Memory B cell (primary cell): ENCODE data around the gene PRKAG2.

ENCODE experiments used
- ATAC-seq: fragments of 150-1000 bp; cut with Tn5 transposase; 2 replicates; pipeline ENCODE4 v1.10.0; 2021; ENCODE audit warnings: low read depth, mild to moderate bottlenecking, moderate library complexity
- DNase-seq, 2 donors: peaks; one replicate each; pipeline ENCODE4 v3.0.0; 2022; ENCODE audit warnings: low spot score in 2 of 2
- H3K27ac Mint-ChIP-seq: one replicate; pipeline ENCODE4 v1.8.0; 2022; ENCODE audit warnings: mild to moderate bottlenecking, moderate library complexity, mixed read lengths
- H3K27me3 Mint-ChIP-seq: one replicate; pipeline ENCODE4 v1.8.0; 2022; ENCODE audit warnings: mixed read lengths
- H3K36me3 Mint-ChIP-seq: one replicate; pipeline ENCODE4 v1.8.0; 2022; ENCODE audit warnings: mild to moderate bottlenecking, mixed read lengths
- H3K4me1 Mint-ChIP-seq: one replicate; pipeline ENCODE4 v1.8.0; 2022; ENCODE audit warnings: mixed read lengths
- H3K4me3 Mint-ChIP-seq: one replicate; pipeline ENCODE4 v1.8.0; 2022; ENCODE audit warnings: mild to moderate bottlenecking, moderate library complexity, mixed read lengths
- H3K9me3 Mint-ChIP-seq: one replicate; pipeline ENCODE4 v1.8.0; 2022; ENCODE audit warnings: mixed read lengths

PRKAG2 gene

GRCh38 chr7:151817981-151818673, 58.8 kb downstream of the PRKAG2 start:
- no peak for DNase-seq
- no peaks in the 10 kb centered on the region for H3K27me3 Mint-ChIP-seq
- ATAC-seq: no peak
- peaks cover 20% of the 10 kb centered on the region for H3K4me1 Mint-ChIP-seq
- no peak overlapping the region for H3K27ac Mint-ChIP-seq
- no peaks in the 10 kb centered on the region for H3K9me3 Mint-ChIP-seq
- H3K36me3 Mint-ChIP-seq: peaks cover 5% of the 10 kb centered on the region
- no peak overlapping the region for H3K4me3 Mint-ChIP-seq

- Mint-ChIP-seq H3K27me3 (no peaks in the 10 kb centered on the region), H3K4me1 (peaks cover 20% of the 10 kb centered on the region), H3K36me3 (peaks cover 5% of the 10 kb centered on the region), H3K27ac (peak overlapping the region; percentile 11), H3K4me3 (no peak overlapping the region), H3K9me3 (no peaks in the 10 kb centered on the region)
- ATAC-seq (no peak), DNase-seq (no peak)
These were observed 59.6 kb downstream of the PRKAG2 start for GRCh38 chr7:151817315-151817690.

GRCh38 chr7:151816562-151817314, 60.2 kb downstream of the PRKAG2 start:
- H3K27me3 Mint-ChIP-seq: no peaks in the 10 kb centered on the region
- H3K9me3 Mint-ChIP-seq: no peaks in the 10 kb centered on the region
- ATAC-seq (no peak), DNase-seq (no peak)
- no peak overlapping the region for H3K4me3 Mint-ChIP-seq
- no peak overlapping the region for H3K27ac Mint-ChIP-seq
- peaks cover 7% of the 10 kb centered on the region for H3K36me3 Mint-ChIP-seq
- H3K4me1 Mint-ChIP-seq: peaks cover 19% of the 10 kb centered on the region

- Mint-ChIP-seq H3K36me3 (peaks cover 4% of the 10 kb centered on the region), H3K4me1 (peaks cover 16% of the 10 kb centered on the region), H3K9me3 (no peaks in the 10 kb centered on the region), H3K4me3 (no peak overlapping the region), H3K27ac (no peak overlapping the region), H3K27me3 (no peaks in the 10 kb centered on the region)
- ATAC-seq: no peak
- no peak for DNase-seq
These were observed 61.5 kb downstream of the PRKAG2 start for GRCh38 chr7:151815419-151815818.

GRCh38 chr7:151814400-151815009, 62.4 kb downstream of the PRKAG2 start:
- DNase-seq (no peak), ATAC-seq (no peak)
- Mint-ChIP-seq H3K27me3 (no peaks in the 10 kb centered on the region), H3K27ac (peak overlapping the region; percentile 38), H3K4me1 (peaks cover 21% of the 10 kb centered on the region), H3K4me3 (no peak overlapping the region), H3K36me3 (peaks cover 4% of the 10 kb centered on the region), H3K9me3 (no peaks in the 10 kb centered on the region)

GRCh38 chr7:151813997-151814396, 62.9 kb downstream of the PRKAG2 start:
- H3K9me3 Mint-ChIP-seq: no peaks in the 10 kb centered on the region
- H3K27ac Mint-ChIP-seq: peak overlapping the region; percentile 38
- no peak for ATAC-seq

GRCh38 chr7:151813445-151813844, 63.5 kb downstream of the PRKAG2 start:
- Mint-ChIP-seq H3K4me3 (no peak overlapping the region), H3K27me3 (no peaks in the 10 kb centered on the region), H3K4me1 (peaks cover 21% of the 10 kb centered on the region), H3K9me3 (no peaks in the 10 kb centered on the region), H3K27ac (no peak overlapping the region), H3K36me3 (peaks cover 5% of the 10 kb centered on the region)
- DNase-seq: no peak
- no peak for ATAC-seq

More at GRCh38 chr7:151813997-151814396, 62.9 kb downstream of the PRKAG2 start:
- DNase-seq: no peak
- peaks cover 21% of the 10 kb centered on the region for H3K4me1 Mint-ChIP-seq
- peaks cover 5% of the 10 kb centered on the region for H3K36me3 Mint-ChIP-seq
- no peaks in the 10 kb centered on the region for H3K27me3 Mint-ChIP-seq
- H3K4me3 Mint-ChIP-seq: no peak overlapping the region

GRCh38 chr7:151812967-151813366, 63.9 kb downstream of the PRKAG2 start:
- ATAC-seq (no peak), DNase-seq (no peak)
- no peak overlapping the region for H3K27ac Mint-ChIP-seq
- no peak overlapping the region for H3K4me3 Mint-ChIP-seq
- H3K27me3 Mint-ChIP-seq: no peaks in the 10 kb centered on the region
- H3K36me3 Mint-ChIP-seq: peaks cover 5% of the 10 kb centered on the region
- peaks cover 21% of the 10 kb centered on the region for H3K4me1 Mint-ChIP-seq
- no peaks in the 10 kb centered on the region for H3K9me3 Mint-ChIP-seq

GRCh38 chr7:151810441-151811232, 66.3 kb downstream of the PRKAG2 start:
- no peak for ATAC-seq
- no peak overlapping the region for H3K4me3 Mint-ChIP-seq
- H3K36me3 Mint-ChIP-seq: peaks cover 10% of the 10 kb centered on the region
- DNase-seq: no peak
- no peak overlapping the region for H3K27ac Mint-ChIP-seq
- H3K27me3 Mint-ChIP-seq: no peaks in the 10 kb centered on the region
- no peaks in the 10 kb centered on the region for H3K9me3 Mint-ChIP-seq
- peaks cover 26% of the 10 kb centered on the region for H3K4me1 Mint-ChIP-seq

GRCh38 chr7:151809864-151810170, 67.1 kb downstream of the PRKAG2 start:
- Mint-ChIP-seq H3K4me3 (no peak overlapping the region), H3K4me1 (peaks cover 25% of the 10 kb centered on the region), H3K27ac (no peak overlapping the region), H3K27me3 (no peaks in the 10 kb centered on the region), H3K9me3 (no peaks in the 10 kb centered on the region), H3K36me3 (peaks cover 13% of the 10 kb centered on the region)
- no peak for ATAC-seq
- no peak for DNase-seq

- Mint-ChIP-seq H3K4me1 (peaks cover 29% of the 10 kb centered on the region), H3K27ac (no peak overlapping the region)
- ATAC-seq: no peak
These were observed 67.6 kb downstream of the PRKAG2 start for GRCh38 chr7:151809146-151809863.

GRCh38 chr7:151808400-151809145, 68.3 kb downstream of the PRKAG2 start:
- H3K9me3 Mint-ChIP-seq: no peaks in the 10 kb centered on the region
- DNase-seq (no peak), ATAC-seq (no peak)
- H3K4me1 Mint-ChIP-seq: peaks cover 28% of the 10 kb centered on the region
- H3K27me3 Mint-ChIP-seq: no peaks in the 10 kb centered on the region
- H3K27ac Mint-ChIP-seq: no peak overlapping the region
- no peak overlapping the region for H3K4me3 Mint-ChIP-seq
- H3K36me3 Mint-ChIP-seq: peaks cover 16% of the 10 kb centered on the region

More at GRCh38 chr7:151809146-151809863, 67.6 kb downstream of the PRKAG2 start:
- H3K36me3 Mint-ChIP-seq: peaks cover 15% of the 10 kb centered on the region
- H3K27me3 Mint-ChIP-seq: no peaks in the 10 kb centered on the region
- H3K9me3 Mint-ChIP-seq: no peaks in the 10 kb centered on the region
- DNase-seq: no peak
- no peak overlapping the region for H3K4me3 Mint-ChIP-seq

GRCh38 chr7:151807846-151808245, 69.1 kb downstream of the PRKAG2 start:
- no peak for DNase-seq
- Mint-ChIP-seq H3K36me3 (peaks cover 16% of the 10 kb centered on the region), H3K4me1 (peaks cover 27% of the 10 kb centered on the region), H3K9me3 (no peaks in the 10 kb centered on the region), H3K27me3 (no peaks in the 10 kb centered on the region), H3K4me3 (no peak overlapping the region), H3K27ac (no peak overlapping the region)
- ATAC-seq: no peak
